H9 (cell line): ENCODE measurements around the gene TECTA. TPM values are rescaled to one million over a fixed set of nuclear protein-coding genes. Genes with fewer than 3 reads are reported as not detected.

Experiments used
- DNase-seq: peaks from one replicate; pipeline ENCODE4 v3.0.0-alpha.2; 2017
- H2AFZ ChIP-seq: one replicate; pipeline ENCODE4 v1.6.1; 2013; ENCODE audit warnings: mild to moderate bottlenecking, low read length, control low read depth, moderate library complexity
- H2AK5ac ChIP-seq: 2 replicates; pipeline ENCODE4 v1.6.1; 2013; ENCODE audit warnings: low read length, control low read depth, mixed read lengths; ENCODE audit not compliant: insufficient read length
- H2BK120ac ChIP-seq: one replicate; pipeline ENCODE4 v1.6.1; 2013; ENCODE audit warnings: low read depth, mild to moderate bottlenecking, low read length, control low read depth, inconsistent platforms; ENCODE audit not compliant: poor library complexity, severe bottlenecking
- H2BK12ac ChIP-seq: 2 replicates; pipeline ENCODE4 v1.6.1; 2013; ENCODE audit warnings: low read length, control low read depth, mixed read lengths, low read depth; ENCODE audit not compliant: insufficient read length
- H2BK15ac ChIP-seq: 2 replicates; pipeline ENCODE4 v1.6.1; 2013; ENCODE audit warnings: low read depth, low read length, control low read depth
- H2BK20ac ChIP-seq: one replicate; pipeline ENCODE4 v1.6.1; 2013; ENCODE audit warnings: low read depth, mild to moderate bottlenecking, low read length, control low read depth, inconsistent platforms; ENCODE audit not compliant: poor library complexity, severe bottlenecking
- H2BK5ac ChIP-seq: 2 replicates; pipeline ENCODE4 v1.6.1; 2013; ENCODE audit warnings: low read length, control low read depth, mixed read lengths; ENCODE audit not compliant: insufficient read length
- H3K14ac ChIP-seq: 2 replicates; pipeline ENCODE4 v1.6.1; 2013; ENCODE audit warnings: low read length, control low read depth; ENCODE audit not compliant: insufficient read depth
- H3K18ac ChIP-seq: 2 replicates; pipeline ENCODE4 v1.6.1; 2013; ENCODE audit warnings: low read depth, mild to moderate bottlenecking, mixed read lengths, low read length, control low read depth; ENCODE audit not compliant: insufficient read length
- H3K23ac ChIP-seq: 2 replicates; pipeline ENCODE4 v1.6.1; 2013; ENCODE audit warnings: low read length, control low read depth, mixed read lengths, low read depth; ENCODE audit not compliant: insufficient read length
- H3K23me2 ChIP-seq: 2 replicates; pipeline ENCODE4 v1.6.1; 2013; ENCODE audit warnings: low read depth, mild to moderate bottlenecking, mixed read lengths, low read length, control low read depth; ENCODE audit not compliant: insufficient read length, poor library complexity, severe bottlenecking
- H3K27ac ChIP-seq: 2 replicates; pipeline ENCODE4 v1.5.1; 2013; ENCODE audit warnings: low read length, control low read depth, mixed read lengths, low read depth; ENCODE audit not compliant: insufficient read length
- H3K27me3 ChIP-seq: 2 replicates; pipeline ENCODE4 v1.6.1; 2013; ENCODE audit warnings: low read length, control low read depth, inconsistent platforms; ENCODE audit not compliant: insufficient read depth
- H3K4ac ChIP-seq: 2 replicates; pipeline ENCODE4 v1.6.1; 2013; ENCODE audit warnings: low read depth, mild to moderate bottlenecking, control low read depth, inconsistent platforms, low read length, moderate library complexity
- H3K4me1 ChIP-seq: 2 replicates; pipeline ENCODE4 v1.6.1; 2013; ENCODE audit warnings: low read length, control low read depth, inconsistent platforms; ENCODE audit not compliant: insufficient read depth
- H3K4me2 ChIP-seq: 2 replicates; pipeline ENCODE4 v1.6.1; 2013; ENCODE audit warnings: low read length, control low read depth, mixed read lengths; ENCODE audit not compliant: insufficient read length, insufficient read depth
- H3K56ac ChIP-seq: 2 replicates; pipeline ENCODE4 v1.6.1; 2013; ENCODE audit warnings: low read depth, mild to moderate bottlenecking, mixed read lengths, low read length, control low read depth; ENCODE audit not compliant: insufficient read length
- H3K79me1 ChIP-seq: 2 replicates; pipeline ENCODE4 v1.6.1; 2013; ENCODE audit warnings: low read depth, mild to moderate bottlenecking, moderate library complexity, low read length, control low read depth, inconsistent platforms; ENCODE audit not compliant: insufficient read depth, poor library complexity, severe bottlenecking
- H3K79me2 ChIP-seq: 2 replicates; pipeline ENCODE4 v1.6.1; 2013; ENCODE audit warnings: low read length, control low read depth, inconsistent platforms; ENCODE audit not compliant: insufficient read depth
- H3K9ac ChIP-seq: 2 replicates; pipeline ENCODE4 v1.6.1; 2013; ENCODE audit warnings: low read length, control low read depth, mixed read lengths; ENCODE audit not compliant: insufficient read length; ENCODE audit errors: extremely low read depth
- H3K9me3 ChIP-seq: one replicate; pipeline ENCODE4 v1.6.1; 2013; ENCODE audit warnings: low read depth, low read length, inconsistent platforms; ENCODE audit not compliant: control insufficient read depth
- H3T11ph ChIP-seq: one replicate; pipeline ENCODE4 v1.6.1; 2013; ENCODE audit warnings: mild to moderate bottlenecking, low read length, control low read depth, inconsistent platforms
- H4K20me1 ChIP-seq: one replicate; pipeline ENCODE4 v1.6.1; 2013; ENCODE audit not compliant: control insufficient read depth, insufficient read length, insufficient read depth
- H4K5ac ChIP-seq: 2 replicates; pipeline ENCODE4 v1.6.1; 2013; ENCODE audit warnings: low read depth, mild to moderate bottlenecking, mixed read lengths, low read length, control low read depth; ENCODE audit not compliant: insufficient read length
- H4K8ac ChIP-seq: replicated peaks from 2 replicates; pipeline ENCODE4 v1.6.1; 2013; ENCODE audit warnings: low read length, control low read depth, mixed read lengths, low read depth; ENCODE audit not compliant: insufficient read length
- H4K91ac ChIP-seq: 2 replicates; pipeline ENCODE4 v1.6.1; 2013; ENCODE audit warnings: low read depth, mild to moderate bottlenecking, moderate library complexity, mixed read lengths, low read length, control low read depth; ENCODE audit not compliant: insufficient read length
- H3K27ac Mint-ChIP-seq, 3 experiments: 2 replicates in 2 of 3; 3 replicates in 1 of 3; pipeline ENCODE4 v1.8.0; 2020 to 2021; ENCODE audit warnings: mixed read lengths in 3 of 3, mild to moderate bottlenecking in 1 of 3, moderate library complexity in 1 of 3
- H3K27me3 Mint-ChIP-seq: 2 replicates; pipeline ENCODE4 v1.8.0; 2021; ENCODE audit warnings: low read depth, mild to moderate bottlenecking, moderate library complexity, mixed read lengths
- H3K36me3 Mint-ChIP-seq, 3 experiments: 2 replicates in 2 of 3; 3 replicates in 1 of 3; pipeline ENCODE4 v1.8.0; 2020 to 2021; ENCODE audit warnings: low read depth in 3 of 3, mixed read lengths in 3 of 3; ENCODE audit not compliant: insufficient read depth in 1 of 3
- H3K4me1 Mint-ChIP-seq, 2 experiments: 2 replicates each; pipeline ENCODE4 v1.8.0; 2020; ENCODE audit warnings: mixed read lengths in 2 of 2
- H3K4me3 Mint-ChIP-seq, 2 experiments: 2 replicates in 1 of 2; 3 replicates in 1 of 2; pipeline ENCODE4 v1.8.0; 2020 to 2021; ENCODE audit warnings: mild to moderate bottlenecking in 2 of 2, mixed read lengths in 2 of 2, moderate library complexity in 1 of 2
- H3K9me3 Mint-ChIP-seq, 2 experiments: 2 replicates in 1 of 2; 3 replicates in 1 of 2; pipeline ENCODE4 v1.8.0; 2020; ENCODE audit warnings: mild to moderate bottlenecking in 2 of 2, mixed read lengths in 2 of 2, moderate library complexity in 1 of 2
- WGBS: extraction: QIAGEN DNeasy Blood & Tissue Kit; methylation state at CpG from one replicate; pipeline ENCODE4 v1.1.7; 2013; ENCODE audit warnings: missing lambda C conversion rate, low lambda C conversion rate, mixed read lengths; ENCODE audit not compliant: insufficient read length; ENCODE audit errors: extremely low coverage; 5-methylcytosine and 5-hydroxymethylcytosine counted together
- total RNA-seq: library from RNA; stranded (reverse); gene quantifications from 2 replicates; pipeline ENCODE4 v1.2.1, GENCODE V29; 2021
- TF ChIP-seq, protein P1 (sequence below): fragments of 200-600 bp; sonication (generic); conservative IDR thresholded peaks from 3 replicates; pipeline ENCODE4 v1.8.0; 2021; ENCODE audit warnings: antibody characterized with exemption, mild to moderate bottlenecking

The TECTA gene
- total RNA-seq, 1 experiment from 2014 or later: 0.66 TPM

DNA sequence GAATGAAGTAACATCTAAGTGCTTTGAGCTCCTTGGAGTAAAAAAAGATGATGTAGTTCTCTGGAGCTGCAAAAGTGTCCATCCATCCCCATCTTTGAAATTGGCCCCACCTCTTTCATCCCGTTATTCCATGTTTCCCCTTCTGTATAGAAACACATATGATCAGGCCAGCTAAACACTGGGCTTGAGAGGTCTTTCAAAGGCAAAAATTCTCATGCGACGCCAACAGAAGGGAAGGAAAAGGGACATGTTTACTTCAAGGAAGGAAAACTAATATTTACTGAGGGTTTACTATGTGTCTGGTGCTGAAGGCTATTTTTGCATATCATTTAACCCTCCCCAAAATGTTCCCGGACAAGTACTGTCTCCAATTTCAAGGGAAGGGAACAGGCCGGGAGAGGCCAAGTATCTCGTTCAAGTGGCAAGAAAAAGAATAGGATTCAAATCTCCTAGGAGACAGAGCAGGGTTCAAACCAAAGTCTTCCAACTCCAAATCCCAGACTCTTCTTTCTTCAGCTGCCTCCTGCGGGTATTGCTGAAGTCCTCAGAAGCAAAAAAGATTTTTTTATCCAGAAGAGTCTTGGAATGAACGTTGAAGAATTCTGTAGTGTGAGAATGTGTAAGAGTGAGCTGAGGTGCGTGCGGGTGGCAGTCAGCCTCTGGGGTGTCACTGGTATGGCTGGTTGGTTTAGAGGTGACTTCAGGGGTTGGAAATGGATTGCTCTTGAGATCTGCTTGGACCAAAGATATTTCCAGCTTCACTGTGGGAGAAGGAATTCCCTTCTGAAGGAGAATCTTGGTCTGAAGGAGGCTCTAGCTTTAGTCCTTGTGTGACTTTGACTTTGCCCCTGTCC lies 10.1 kb downstream of the TECTA start:
- Histone ChIP-seq H3K27me3 (no peaks in the 10 kb centered on the region), H3K56ac (no peak overlapping the region), H2AK5ac (no peak overlapping the region), H4K5ac (no peak overlapping the region), H3K14ac (no peak overlapping the region), H3K9me3 (no peaks in the 10 kb centered on the region), H3K79me2 (no peaks in the 10 kb centered on the region), H2BK120ac (no peak overlapping the region), H2BK5ac (no peak overlapping the region), H4K20me1 (no peaks in the 10 kb centered on the region), H3K4me2 (no peak overlapping the region), H3K18ac (no peak overlapping the region), H3K23me2 (no peaks in the 10 kb centered on the region), H2BK20ac (no peak overlapping the region), H3K79me1 (no peaks in the 10 kb centered on the region), H2BK12ac (no peak overlapping the region), H2AFZ (no peak overlapping the region), H3K23ac (no peak overlapping the region), H3K4ac (no peak overlapping the region), H4K91ac (no peak overlapping the region), H3T11ph (no peak overlapping the region), H2BK15ac (no peak overlapping the region), H3K27ac (no peak overlapping the region), H3K9ac (no peak overlapping the region), H3K4me1 (0 out of 2 replicates have a peak, but pooled peaks cover 2% of the 10 kb centered on the region), H4K8ac (no peak overlapping the region)
- Mint-ChIP-seq H3K4me3 (no peak overlapping the region), H3K36me3 (no peaks in the 10 kb centered on the region), H3K27me3 (peaks cover 15% of the 10 kb centered on the region), H3K4me1 (peaks cover 11 to 13% of the 10 kb centered on the region in 2 experiments), H3K9me3 (no peaks in the 10 kb centered on the region), H3K27ac (no peak overlapping the region)
- no CpG with 5 or more reads among the region's 10 CpGs for WGBS
- TF ChIP-seq, protein P1, sequence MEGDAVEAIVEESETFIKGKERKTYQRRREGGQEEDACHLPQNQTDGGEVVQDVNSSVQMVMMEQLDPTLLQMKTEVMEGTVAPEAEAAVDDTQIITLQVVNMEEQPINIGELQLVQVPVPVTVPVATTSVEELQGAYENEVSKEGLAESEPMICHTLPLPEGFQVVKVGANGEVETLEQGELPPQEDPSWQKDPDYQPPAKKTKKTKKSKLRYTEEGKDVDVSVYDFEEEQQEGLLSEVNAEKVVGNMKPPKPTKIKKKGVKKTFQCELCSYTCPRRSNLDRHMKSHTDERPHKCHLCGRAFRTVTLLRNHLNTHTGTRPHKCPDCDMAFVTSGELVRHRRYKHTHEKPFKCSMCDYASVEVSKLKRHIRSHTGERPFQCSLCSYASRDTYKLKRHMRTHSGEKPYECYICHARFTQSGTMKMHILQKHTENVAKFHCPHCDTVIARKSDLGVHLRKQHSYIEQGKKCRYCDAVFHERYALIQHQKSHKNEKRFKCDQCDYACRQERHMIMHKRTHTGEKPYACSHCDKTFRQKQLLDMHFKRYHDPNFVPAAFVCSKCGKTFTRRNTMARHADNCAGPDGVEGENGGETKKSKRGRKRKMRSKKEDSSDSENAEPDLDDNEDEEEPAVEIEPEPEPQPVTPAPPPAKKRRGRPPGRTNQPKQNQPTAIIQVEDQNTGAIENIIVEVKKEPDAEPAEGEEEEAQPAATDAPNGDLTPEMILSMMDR: no peak
- no peak for DNase-seq
